ENCODE results near the gene ACTL9.
A peak's percentile ranks its signal among the peaks of the same experiment; 100 is the strongest.
"Not testable (repeated sequence)": the region's sequence is repeated elsewhere in the genome, so short reads cannot be mapped to it uniquely, and the experiment has no call there.

ACTL9 gene, protein sequence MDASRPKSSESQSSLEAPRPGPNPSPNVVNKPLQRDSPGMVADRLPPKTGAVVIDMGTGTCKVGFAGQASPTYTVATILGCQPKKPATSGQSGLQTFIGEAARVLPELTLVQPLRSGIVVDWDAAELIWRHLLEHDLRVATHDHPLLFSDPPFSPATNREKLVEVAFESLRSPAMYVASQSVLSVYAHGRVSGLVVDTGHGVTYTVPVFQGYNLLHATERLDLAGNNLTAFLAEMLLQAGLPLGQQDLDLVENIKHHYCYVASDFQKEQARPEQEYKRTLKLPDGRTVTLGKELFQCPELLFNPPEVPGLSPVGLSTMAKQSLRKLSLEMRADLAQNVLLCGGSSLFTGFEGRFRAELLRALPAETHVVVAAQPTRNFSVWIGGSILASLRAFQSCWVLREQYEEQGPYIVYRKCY

DNA sequence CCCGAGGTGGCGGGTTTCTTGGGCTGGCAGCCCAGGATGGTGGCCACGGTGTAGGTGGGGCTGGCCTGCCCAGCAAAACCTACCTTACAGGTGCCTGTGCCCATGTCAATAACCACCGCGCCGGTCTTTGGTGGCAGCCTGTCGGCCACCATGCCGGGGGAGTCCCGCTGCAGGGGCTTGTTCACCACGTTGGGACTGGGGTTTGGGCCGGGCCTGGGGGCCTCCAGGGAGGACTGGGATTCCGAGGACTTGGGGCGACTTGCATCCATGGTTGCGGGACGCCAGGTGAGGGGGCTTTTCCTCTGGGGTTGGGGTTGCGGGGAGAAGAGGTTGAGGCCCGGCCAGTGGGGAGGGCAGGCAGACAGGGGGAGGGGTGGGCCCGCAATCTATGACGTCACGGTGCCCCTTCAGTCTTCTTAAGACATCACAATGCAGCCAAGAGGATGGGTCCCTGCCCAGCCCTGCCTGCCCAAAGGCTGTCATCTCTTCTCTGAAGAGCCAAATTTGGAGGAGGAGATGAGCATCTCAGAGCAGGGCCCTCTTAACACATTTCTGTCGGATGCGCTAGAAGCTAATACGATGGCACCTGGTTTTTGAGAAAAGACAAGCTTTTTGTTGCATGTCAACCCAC, at the start of gene ACTL9:
Gene ACTL9 (minus strand): TSS at position 363 of the 631 bp plus-strand sequence. CDS start 94 bp downstream, at position 269.
- DNase-seq = no peak

DNA sequence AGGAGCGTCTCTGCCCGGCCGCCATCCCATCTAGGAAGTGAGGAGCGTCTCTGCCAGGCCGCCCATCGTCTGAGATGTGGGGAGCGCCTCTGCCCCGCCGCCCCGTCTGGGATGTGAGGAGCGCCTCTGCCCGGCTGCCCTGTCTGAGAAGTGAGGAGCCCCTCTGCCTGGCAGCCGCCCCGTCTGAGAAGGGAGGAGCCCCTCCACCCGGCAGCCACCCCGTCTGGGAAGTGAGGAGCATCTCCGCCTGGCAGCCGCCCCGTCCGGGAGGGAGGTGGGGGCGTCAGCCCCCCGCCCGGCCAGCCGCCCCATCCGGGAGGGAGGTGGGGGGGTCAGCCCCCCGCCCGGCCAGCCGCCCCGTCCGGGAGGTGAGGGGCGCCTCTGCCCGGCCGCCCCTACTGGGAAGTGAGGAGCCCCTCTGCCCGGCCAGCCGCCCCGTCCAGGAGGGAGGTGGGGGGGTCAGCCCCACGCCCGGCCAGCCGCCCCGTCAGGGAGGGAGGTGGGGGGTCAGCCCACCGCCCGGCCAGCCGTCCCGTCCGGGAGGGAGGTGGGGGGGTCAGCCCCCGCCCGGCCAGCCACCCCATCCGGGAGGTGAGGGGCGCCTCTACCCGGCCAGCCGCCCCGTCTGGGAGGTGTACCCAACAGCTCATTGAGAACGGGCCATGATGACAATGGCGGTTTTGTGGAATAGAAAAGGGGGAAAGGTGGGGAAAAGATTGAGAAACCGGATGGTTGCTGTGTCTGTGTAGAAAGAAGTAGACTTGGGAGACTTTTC, 40.9 kb upstream of the ACTL9 start:
- not testable (repeated sequence) for DNase-seq

DNA sequence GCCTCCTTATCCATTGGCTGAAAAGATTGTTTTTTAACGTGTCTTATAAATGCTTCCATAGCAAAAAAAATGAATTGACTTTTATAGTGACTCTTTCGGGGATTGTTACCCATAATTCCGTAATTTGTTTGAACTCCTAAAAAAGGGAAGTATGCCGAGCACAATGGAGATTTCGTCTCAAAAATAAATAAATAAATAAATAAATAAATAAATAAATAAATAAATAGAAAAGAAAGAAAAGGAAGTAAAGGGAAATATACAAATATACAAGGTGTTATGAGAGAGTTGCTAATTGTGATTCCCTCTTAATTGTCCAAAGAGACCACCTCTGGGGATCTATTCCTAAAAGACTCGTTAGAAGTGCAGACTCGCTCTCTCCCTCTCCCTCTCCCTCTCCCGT, 39.8 kb upstream of the ACTL9 start:
- no peak for DNase-seq

DNA sequence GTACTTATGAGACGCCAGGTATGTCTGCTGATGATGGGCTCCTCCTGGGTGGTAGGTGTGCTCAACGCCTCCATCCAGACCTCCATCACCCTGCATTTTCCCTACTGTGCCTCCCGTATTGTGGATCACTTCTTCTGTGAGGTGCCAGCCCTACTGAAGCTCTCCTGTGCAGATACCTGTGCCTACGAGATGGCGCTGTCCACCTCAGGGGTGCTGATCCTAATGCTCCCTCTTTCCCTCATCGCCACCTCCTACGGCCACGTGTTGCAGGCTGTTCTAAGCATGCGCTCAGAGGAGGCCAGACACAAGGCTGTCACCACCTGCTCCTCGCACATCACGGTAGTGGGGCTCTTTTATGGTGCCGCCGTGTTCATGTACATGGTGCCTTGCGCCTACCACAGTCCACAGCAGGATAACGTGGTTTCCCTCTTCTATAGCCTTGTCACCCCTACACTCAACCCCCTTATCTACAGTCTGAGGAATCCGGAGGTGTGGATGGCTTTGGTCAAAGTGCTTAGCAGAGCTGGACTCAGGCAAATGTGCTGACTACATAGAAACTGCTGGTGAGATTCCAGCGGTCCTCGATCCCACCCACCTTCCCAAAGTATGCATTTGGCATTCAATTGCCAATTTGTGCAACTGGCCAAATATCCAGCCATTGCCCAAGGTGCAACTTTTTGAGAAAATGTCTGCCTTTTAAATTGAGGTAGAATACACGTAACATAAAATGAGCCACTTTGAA, 33.0 kb upstream of the ACTL9 start:
- DNase-seq = no peak

DNA sequence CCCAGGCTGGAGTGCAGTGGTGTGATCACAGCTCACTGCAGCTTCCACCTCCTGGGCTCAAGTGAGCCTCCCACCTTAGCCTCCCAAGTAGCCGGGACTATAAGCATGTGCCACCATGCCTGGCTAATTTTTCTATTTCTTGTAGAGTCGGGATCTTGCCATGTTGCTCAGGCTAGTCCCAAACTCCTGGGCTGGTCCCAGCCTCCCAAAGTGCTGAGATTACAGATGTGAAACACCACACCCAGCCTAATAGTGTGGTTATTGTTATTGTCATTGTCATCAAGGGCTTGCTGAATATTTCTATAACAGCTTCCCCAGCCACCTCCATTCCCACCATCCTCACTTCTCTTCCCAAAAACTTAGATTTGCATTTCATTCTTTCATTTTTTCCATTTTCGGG, 25.7 kb upstream of the ACTL9 start:
- no peak for DNase-seq

DNA sequence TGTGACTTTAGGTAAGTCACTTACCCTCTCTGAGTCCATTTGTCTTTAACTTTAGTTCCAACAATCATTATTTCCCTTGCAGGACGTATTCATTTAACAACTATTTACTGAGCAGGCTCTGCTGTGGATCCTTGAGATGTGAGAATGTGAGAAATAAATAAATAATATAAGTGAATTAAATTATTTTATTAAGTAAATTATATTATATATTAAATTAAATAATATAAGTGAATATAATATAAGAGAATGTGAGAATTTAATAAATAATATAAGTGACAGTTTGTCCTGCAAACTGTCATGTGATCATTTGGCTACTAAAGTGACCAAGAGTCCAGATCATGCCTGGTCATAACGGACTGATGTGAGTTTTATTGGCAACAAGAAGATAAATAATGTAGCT, 23.4 kb upstream of the ACTL9 start:
- DNase-seq = no peak

DNA sequence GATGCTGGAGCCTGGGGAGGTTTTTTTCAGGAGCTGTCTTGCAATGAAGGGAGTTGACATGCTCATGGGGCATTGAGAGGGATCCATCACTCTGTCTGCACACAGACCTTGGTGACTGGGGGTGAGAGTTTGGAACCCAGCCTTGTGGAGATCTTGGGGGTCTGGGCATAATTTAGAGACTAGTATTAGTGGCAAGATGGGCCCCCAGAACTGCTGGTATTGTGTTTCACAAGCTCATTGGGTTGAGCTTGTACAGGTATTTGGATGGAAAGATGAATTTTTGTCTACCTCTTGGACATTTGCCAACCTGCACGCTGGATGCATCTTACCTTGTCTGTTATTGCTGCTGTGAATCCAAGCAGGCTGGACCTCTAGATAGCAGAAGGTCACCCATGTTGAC, 22.7 kb upstream of the ACTL9 start, which contains the start of gene OR2Z1:
Gene OR2Z1 (plus strand): TSS at position 301 of the 400 bp plus-strand sequence. CDS start 9,395 bp downstream, outside the sequence.
- no peak for DNase-seq

DNA sequence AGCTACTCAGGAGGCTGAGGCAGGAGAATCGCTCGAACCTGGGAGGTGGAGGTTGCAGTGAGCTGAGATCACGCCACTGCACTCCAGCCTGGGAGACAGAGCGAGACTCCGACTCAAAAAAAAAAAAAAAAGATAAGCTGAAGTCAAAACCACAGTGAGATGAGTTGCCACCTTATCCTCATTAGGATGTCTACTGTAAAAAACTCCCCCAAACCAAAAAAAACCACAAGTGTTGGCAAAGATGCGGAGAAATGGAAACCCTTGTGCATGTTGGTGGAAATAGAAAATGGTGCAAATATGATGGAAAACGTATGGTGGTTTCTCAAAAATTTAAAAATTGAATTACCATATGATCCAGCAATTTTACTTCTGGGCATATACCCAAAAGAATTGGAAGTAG, 11.7 kb upstream of the ACTL9 start:
- not testable (repeated sequence) for DNase-seq

DNA sequence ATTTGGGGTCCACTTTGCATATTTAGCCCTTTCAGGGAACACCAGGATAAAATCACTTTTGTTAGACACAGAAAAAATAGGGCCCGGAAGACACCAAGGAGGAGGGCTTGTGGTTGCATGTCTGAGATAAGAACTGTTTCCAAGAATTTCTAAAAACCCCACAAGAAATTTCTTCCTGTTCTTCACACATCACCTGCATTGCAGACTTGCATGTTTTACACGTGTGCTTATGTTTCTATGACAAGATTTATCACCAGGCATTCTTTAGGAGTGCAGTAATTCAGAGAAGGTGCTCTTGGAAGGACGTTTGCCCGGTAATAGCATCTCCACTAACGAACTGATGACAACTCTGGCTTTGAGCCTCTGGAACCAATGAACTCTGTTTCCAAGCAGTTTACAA, 7.1 kb upstream of the ACTL9 start:
- peak; percentile 60 for DNase-seq

DNA sequence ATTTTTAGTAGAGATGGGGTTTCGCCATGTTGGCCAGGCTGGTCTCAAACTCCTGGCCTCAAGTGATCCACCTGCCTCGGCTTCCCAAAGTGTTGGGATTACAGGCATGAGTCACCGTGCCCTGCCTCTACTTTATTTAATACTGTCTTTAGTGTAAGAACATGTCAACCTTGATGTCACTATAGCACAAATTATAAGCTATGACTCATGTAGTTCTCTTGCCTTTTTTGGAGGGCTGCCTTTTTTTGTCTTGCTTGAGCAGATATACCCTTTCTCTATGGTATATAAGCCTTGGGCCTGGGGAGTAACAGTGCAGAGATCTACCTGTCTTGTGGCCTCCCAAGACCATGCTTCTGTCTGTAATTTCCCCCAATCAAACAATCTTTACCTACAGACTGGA, 6.7 kb upstream of the ACTL9 start:
- not testable (repeated sequence) for DNase-seq

DNA sequence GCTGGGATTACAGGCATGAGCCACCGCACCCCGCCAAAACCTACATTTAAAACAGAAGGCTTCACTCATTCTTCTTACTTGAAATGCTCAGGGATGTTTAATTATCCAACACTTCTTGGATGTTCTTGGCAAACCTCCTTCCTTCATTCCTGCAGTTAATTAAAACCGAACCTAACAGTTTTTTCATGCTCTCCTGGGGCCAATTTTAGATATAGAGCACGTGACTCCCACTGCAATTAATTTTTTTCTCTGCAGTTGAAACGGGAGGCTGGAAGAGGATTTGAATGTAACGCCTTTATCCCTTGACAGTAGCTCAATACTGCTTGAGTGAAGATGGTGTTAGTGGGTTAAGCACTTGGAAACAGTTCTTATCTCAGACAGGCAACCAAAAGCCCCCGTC, 4.6 kb upstream of the ACTL9 start:
- no peak for DNase-seq

DNA sequence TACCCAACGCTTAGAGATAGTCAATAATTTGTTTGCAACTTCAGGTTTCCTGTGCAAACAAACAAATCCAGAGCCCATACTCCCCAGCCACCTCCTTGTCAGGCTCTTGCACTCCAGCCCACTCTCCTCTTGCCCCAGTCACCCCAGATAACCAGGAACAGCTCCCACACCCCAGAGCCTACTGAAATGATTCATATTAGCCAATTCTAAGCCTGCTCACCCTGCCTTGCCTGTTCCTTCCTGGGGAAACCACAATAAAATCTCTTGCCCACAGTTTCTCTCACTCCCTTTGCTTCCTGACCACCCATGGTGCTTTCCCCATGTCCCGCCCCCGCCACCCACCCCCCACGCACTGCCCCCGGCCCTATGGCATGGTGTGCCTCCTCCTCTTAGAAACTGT, 3.8 kb upstream of the ACTL9 start:
- DNase-seq = peak; percentile 54

DNA sequence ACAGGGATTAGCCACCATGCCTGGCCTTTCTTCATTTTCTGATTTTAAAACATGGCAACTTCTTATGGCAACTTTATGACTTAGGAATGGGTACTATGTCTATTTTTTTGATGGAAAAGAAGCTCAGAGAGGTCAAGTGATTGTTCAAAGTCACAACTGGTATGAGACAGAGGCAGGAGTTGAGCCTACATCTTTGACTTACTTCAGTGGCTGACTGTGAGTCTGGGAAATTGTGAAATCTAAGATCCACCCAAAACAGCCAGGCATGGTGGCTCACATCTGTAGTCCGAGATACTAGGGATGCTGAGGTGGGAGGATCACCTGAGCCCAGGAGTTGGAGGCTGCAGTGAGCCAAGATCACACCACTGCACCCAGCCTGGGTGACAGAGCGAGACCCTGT, 2.4 kb upstream of the ACTL9 start:
- DNase-seq = no peak

DNA sequence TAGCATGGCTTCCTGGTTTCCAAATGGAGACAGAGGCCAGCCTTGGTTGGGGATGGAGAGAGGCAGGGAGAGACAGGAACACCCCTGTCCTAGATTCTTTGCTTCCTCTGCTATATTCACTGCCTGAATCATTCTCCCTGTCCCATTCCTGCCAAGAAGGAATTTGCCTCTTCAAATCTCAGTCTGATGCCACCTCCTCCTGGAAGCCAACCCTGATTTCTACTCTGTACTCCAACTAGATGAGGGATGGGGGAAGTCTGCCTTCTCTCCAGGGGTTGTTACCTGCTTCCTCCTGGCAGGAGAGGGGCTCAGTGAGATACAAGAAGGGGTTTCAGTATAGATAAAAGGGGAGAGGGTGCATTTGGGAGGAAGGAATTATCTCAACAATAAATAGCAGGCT, 1.3 kb upstream of the ACTL9 start:
- no peak for DNase-seq

DNA sequence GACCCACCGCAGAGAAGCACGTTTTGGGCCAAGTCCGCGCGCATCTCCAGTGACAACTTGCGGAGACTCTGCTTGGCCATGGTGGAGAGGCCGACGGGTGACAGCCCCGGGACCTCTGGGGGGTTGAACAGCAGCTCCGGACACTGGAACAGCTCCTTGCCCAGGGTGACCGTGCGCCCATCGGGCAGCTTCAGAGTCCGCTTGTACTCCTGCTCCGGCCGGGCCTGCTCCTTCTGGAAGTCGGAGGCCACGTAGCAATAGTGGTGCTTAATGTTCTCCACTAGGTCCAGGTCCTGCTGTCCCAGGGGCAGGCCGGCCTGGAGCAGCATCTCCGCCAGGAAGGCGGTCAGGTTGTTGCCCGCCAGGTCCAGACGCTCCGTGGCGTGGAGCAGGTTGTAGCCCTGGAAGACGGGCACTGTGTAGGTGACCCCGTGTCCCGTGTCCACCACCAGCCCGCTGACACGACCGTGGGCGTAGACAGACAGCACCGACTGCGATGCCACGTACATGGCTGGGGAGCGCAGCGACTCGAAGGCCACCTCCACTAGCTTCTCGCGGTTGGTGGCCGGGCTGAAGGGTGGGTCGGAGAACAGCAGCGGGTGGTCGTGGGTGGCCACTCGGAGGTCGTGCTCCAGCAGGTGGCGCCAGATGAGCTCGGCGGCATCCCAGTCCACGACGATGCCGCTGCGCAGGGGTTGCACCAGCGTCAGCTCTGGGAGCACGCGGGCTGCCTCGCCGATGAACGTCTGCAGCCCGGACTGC, 743 bp downstream of the ACTL9 start:
- no peak for DNase-seq

DNA sequence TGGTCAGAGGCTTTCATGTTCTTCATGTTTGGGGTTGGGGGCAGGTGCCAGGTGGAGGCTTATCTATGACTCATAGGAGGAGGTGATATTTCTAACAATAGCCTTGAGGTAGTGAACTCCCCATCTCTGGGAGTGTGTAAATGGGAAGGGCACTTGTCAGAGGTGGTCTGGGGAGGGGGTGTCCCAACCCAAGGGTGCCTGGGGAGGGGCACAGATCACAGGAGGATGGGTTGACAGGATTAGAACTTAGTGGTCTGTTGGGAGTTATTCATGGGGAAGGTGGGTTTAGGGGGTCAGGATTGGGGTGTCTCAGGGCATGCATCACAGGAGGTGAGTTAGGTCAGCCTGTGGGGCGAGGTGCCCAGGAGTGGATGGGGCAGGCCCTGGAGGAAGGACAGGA, 1.6 kb downstream of the ACTL9 start:
- no peak for DNase-seq

DNA sequence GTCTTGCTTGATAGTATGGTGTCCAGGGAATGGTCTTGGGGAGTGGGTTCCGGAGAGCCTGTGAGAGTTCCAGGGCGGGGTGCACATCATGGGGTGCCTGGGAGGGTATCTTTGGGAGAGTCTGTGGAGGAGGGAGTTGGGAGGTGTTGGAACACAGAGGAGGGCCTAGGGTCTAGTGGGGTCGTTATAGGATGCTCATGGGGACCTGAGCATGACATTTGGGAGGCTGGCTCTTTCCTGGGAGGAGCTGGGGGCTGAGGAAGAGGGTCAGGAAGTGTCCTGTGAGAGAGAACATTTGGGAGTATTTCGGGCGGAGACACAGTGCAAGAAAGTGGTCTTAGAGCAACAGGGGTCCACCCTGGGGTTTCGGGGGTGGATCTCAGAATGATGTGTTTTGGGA, 2.7 kb downstream of the ACTL9 start:
- no peak for DNase-seq

DNA sequence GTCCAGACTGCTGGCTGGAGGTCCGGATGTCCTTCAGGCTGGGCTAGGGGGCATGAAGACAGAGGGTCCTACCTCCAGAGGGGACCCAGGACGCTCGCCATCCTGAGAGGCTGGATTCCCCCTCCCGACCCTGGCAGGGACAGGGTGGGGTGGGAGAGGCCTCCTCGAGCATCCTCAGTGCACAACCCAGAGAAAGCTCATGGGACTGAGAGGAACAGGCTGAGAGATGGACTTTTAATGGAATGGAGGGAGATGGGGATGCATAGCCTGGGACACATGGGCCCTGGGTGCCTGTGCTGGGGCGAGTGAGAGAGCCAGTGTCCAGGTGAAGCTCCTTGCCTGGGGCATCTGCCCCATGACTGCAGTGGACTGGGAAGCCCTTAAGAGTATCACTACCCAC, 3.1 kb downstream of the ACTL9 start:
- DNase-seq = no peak

DNA sequence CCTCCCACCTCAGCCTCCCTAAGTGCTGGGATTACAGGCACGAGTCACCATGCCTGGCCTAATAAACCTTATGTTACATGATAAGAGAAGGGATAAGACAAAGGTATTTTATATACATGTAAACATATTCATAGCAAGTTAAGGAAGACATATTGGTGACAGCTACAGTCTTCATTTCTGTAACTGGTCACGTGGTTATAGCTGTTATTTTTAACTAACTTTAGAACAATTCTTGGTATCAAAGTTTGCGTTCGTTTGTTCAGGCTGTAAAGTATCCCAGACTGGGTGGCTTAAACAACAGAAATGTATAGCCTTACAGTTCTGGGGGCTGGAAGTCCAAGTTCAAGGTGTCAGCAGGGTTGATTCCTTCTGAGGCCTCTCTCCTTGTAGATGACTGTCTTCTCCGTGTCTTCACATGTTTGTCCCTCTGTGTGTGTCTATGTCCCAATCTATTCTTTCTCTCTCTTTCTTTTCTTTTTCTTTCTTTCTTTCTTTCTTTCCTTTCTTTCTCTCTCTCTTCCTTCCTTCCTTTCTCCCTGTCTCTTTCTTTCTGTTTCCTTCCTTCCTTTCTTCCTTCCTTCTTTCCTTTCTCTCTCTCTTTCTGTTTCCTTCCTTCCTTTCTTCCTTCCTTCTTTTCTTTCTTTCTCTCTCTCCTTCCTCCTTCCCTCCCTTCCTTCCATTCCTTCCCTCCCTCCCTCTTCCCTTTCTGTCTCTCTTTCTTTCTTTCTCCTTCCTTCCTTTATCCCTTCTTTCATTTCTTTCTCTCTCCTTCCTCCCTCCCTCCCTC, 7.6 kb downstream of the ACTL9 start:
- DNase-seq = no peak

DNA sequence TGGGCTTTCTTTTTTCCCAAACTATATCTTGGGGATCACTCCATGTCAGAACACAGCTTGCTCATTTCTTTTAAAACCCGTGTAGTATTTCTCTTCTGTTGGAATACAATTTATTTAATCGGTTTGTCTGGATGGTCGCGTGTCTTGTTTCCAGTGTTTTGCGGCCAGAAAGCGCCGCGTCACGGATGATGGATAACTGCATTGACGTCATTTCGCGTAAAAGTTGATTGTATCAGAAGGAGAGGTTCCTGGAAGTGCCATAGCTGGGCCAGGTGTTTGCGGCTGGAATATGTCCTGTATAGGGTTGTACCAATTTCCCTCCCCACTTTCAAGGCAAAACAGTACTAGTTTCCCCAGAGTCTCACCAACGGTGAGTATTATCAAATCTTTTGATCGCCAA, 9.7 kb downstream of the ACTL9 start:
- DNase-seq = no peak

DNA sequence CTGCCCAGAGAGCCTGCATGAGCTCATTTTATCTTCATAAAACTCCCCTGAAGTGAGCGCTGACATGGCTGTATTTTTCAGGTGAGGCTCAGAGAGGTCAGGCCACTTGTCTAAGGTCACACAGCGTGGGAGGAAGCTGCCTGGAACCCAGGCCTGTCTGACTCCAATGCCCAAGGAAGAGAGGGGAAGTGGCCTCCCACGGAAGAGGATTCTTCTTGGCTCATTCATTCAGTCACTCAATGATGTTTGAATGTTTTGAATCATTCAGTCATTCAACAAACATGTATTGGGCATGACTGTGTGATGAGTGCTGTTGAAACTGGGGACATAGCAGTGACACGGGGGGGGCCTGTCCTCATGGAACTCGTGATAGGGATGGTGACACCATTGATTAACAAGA, 12.0 kb downstream of the ACTL9 start:
- DNase-seq = no peak

Measured in hematopoietic multipotent progenitor cell treated with erythropoietin and hydrocortisone succinate and interleukin-3 and kit ligand, for 8 days (in vitro differentiated cells).